Dermis lymphatic vessel endothelial cell (primary cell): ENCODE measurements around the gene ZC3HAV1L. TPM values are rescaled to one million over a fixed set of nuclear protein-coding genes. Genes with fewer than 3 reads are reported as not detected.

ENCODE experiments used
- total RNA-seq: library from RNA; depleted of rRNA; stranded (reverse); fragments of >200 nt; gene quantifications from 2 replicates; pipeline ENCODE4 v1.2.1, GENCODE V29; 2014

The ZC3HAV1L gene
- total RNA-seq = 15.2 and 20.4 TPM in 2 replicates

GRCh38 chr7:139035586-139036353 is at the start of gene ZC3HAV1L:
ZC3HAV1L (minus strand) TSS chr7:139036042; CDS start chr7:139036017, 25 bp downstream.

GRCh38 chr7:138981332-138982203 is 54.3 kb downstream of the ZC3HAV1L start, which contains the start of gene KIAA1549:
KIAA1549 (minus strand) TSS chr7:138981389; CDS start chr7:138981269, 120 bp downstream.

Other genes starting within 250 kb of the ZC3HAV1L start
- not detected in 2 replicates for gene TMEM213, start 238.0 kb downstream of the ZC3HAV1L start, total RNA-seq
- 0.09 and 0.11 TPM in 2 replicates for gene ATP6V0A4, start 237.8 kb downstream of the ZC3HAV1L start, total RNA-seq
- gene KIAA1549, start 54.7 kb downstream of the ZC3HAV1L start, total RNA-seq = 1.7 and 2.6 TPM in 2 replicates
- 36.8 and 39.3 TPM in 2 replicates for gene ZC3HAV1, start 73.7 kb upstream of the ZC3HAV1L start, total RNA-seq
- gene UBN2, start 195.2 kb upstream of the ZC3HAV1L start, total RNA-seq = 3.5 and 5.9 TPM in 2 replicates